DMS 273 (cell line): ENCODE data around the gene PPP1R15B.
"Not testable (repeated sequence)": the region's sequence is repeated elsewhere in the genome, so short reads cannot be mapped to it uniquely, and the experiment has no call there.

Source experiments
- DNase-seq: peaks from one replicate; lab custom pipeline; 2025; ENCODE audit not compliant: unreplicated experiment; lab: John Stamatoyannopoulos, UW

Gene PPP1R15B

DNA sequence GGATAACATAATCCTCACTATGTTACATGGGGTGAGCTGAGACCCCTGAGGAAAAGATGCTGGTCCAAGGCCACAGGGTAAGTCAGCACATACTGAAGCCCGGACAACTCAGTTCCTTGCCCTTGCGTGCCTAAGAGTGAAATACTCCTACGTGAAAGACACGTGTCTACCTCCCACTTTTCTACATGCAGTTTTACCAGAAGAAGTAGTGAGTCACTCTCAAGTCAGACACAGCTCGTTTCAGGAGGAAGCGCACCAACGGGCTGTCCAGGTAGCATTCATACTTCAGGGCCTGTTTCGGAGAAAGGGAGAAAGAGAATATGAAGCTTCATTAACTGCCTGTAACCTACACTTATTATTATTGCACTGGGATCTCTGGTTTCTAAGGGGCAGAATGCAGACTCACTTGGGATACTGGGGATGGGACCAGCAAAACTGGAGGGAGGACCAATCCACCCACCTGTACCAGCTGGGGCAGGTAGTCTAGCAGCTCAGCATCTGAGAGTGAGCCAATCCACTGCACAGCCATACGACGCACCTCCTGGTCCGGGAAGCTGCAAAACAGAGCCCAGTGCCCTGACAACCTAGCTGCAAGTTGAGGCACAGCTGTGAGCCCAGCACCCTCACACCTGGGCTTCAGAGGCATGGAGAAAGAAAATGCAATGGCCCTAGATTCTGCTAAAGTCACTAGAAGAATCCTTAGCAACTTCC lies 32.4 kb upstream of the PPP1R15B start:
- no peak for DNase-seq

DNA sequence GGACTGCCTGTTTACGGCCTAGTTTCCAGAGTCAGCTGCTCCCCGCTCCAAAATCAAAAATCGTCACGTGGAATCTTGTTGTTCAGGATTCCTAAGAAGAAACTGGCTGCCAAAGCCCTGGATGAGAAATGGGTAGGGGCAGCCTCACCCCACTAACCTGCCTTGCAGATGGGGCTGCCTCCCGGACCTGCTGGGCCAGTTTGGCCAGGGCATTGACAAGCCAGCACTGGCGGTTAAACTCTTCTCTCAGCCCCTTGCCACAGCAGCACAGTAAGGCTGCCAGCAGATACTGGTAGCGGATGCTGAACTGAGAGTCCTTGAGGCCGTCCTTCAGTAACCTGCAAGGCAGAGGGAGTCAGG lies 31.6 kb upstream of the PPP1R15B start:
- DNase-seq = peak; percentile 45

DNA sequence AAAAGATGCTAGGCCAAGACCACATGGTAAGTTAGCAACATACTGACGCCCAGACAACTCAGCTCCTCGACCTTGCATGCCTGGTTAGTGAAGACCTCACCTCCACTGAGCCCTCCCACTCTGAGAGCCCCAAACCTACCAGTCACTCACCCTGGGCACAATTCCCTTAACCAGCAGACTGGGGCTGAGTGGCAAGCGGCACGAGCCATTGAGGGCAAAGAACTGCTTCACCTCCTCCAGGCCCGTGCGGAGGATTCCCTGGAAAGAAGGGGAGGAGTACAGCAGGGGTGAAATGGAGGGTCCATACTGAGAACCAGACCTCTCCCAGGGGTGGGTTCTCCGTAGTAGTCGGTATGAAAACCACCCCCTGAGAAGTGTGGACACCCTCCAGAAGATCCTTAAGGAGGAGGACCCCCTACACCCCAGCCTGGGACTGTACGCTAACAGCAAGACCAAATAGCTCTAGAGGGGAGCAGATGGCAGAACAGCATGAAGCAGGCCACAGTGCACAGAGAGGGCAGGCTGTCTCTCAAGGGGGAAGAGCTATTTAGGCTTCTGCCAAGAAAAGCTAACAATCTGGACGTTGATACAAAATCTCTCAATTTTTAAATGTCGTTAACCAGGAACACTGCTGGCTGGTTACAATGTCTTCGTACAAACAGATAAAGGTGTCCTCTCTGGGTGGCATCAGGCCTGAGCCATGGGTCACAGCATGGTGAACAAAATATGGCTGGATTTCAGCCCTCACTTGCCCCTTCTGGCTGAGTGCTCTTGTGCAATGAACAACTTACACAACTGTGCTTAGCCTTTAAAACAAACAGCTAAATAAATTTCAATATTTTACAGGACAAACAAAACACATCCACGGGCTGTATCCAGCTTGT lies 31.0 kb upstream of the PPP1R15B start:
- DNase-seq = peak; percentile 93

DNA sequence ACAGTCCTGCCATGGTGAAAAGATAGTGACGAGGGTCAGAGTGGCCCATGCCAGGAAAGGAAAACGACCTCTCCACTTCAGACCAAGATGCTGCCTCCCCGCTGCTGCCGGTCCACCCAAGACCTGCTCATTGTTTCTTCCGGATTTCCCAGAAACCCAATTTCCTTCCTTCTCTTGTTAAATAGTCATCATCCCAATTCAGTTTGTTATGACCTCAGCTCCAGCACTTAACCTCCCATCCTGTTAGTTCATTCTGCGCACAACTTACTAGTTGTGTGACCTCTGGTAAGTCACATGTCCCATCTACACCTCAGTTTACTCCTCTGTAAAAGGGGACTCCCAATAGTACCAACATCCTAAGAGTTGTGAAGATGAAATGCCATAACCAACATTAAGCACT lies 29.9 kb upstream of the PPP1R15B start:
- DNase-seq = no peak

DNA sequence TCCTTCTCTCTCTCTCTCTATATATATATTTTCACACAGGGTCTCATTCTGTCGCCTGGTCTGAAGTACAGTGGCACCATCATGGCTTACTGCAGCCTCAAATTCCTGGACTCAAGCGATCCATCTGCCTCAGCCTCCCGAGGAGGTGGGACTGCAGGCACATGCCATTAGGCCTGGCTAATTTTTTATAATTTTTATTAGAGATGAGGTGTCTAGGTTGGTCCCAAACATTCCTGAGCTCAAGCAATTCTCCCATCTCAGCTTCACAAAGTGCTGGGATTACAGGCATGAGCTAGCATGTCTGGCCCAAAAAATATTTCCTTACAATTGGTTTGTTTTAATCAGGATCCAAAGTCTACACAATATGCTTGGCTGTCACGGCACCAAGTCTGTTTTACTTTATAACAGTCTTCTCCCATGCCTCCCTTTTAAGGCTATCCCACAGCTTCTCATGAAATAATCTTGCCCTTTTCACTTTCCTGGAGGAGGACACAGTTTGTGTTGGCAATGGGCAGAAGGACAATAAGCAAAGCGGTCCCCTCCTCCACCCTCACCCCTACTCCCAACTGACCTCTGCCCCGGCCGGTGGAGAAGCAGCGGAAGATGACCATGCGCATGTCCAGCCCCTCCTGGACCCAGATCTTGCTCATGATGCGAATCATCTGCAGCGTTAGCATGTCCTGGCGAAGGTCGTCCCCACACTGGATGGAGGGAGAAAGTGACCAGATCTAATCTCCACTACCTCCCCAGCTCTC lies 28.2 kb upstream of the PPP1R15B start:
- no peak for DNase-seq

DNA sequence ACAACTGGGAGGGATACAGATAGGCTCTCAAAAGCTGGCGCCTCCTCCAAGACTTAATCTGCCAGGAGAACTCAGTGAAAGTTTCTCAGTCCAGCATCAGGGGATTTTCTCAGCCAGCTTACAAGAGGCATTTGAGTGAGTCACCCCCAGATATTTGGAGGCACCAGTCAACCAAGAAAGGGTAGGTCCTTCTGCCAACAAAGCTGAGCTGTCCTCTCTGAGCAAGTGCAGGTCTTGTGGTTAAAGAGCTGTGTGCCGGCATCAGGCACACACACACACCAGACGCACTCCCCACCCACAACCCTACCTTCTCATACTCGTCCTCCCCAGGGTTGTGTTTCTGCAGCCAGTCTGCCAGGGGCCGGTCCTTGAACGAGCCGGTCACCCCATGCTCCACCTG lies 27.0 kb upstream of the PPP1R15B start:
- no peak for DNase-seq

DNA sequence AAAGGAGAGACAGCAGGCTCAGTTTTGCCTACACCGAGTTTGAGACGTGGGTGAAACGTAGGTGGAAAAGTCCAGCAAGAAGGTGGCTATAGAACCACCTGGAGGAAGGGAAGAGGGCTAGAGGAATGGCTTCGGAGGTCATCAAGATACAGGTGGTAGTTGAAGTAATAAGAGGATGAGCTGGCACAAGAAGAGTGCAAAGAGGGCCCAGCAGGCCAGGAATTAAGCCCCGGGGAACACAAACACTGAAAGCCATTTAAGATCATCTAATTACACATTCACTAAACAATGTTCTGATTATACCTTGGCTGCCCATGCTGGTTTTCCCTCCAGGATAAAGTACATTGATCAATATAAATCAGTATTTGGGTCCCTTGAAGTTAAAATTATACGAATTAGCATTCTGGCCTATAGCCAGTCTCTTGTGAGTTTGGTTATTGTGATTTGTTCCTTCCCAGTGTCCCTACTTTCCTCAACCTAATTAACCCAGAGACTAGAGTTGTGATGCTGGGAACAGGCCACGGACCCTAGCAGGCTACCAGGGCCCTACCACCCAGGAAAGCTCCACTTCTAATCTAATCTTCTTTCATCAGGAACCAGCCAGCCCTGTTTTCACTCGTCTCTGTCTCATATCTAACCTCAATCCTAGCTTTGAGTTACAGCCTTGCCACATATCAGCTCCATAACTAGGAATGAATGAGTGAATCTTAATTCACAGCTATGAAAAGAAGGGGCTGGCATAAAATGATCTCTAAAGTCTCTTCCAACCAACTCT lies 26.4 kb upstream of the PPP1R15B start:
- DNase-seq = no peak

DNA sequence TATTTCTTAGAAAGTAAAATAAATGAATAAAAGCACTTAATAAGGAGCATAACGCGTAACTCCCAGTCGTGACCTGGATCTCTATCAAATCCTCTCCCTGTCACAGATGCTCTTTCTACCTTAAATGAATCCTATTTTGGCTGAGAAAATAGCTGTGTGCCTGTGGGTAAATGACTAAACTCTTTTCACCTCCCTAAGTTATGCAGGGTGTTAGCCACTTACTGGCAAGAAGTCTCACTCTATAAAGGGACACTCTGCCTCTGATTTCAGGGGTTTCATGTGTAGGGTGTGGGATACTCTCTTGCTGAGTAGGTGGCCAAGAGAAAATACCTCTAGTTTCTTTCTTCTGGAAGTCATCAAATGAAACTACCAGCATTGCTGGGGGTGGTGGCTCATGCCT lies 24.3 kb upstream of the PPP1R15B start:
- DNase-seq = no peak

DNA sequence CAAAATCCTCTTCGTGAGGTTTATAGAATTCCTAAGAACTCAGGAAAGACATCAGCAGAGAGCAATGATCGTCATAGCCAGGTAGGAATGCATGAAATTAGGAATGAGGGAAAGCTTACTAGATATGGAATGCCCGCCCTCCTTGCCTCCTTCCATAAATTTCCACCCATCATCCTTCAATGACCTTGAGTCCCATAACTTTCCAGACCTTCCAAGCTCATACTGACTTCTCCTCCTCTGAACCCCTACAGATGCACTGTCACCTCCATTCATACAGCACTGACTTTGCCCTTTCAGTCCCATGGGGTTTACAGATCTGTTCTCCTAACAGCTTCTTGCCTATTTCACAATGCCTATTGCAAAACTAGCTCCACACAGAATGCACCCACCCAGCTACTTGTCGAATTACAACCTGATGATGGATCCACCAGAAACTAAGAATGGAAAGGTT lies 23.8 kb upstream of the PPP1R15B start:
- DNase-seq = no peak

DNA sequence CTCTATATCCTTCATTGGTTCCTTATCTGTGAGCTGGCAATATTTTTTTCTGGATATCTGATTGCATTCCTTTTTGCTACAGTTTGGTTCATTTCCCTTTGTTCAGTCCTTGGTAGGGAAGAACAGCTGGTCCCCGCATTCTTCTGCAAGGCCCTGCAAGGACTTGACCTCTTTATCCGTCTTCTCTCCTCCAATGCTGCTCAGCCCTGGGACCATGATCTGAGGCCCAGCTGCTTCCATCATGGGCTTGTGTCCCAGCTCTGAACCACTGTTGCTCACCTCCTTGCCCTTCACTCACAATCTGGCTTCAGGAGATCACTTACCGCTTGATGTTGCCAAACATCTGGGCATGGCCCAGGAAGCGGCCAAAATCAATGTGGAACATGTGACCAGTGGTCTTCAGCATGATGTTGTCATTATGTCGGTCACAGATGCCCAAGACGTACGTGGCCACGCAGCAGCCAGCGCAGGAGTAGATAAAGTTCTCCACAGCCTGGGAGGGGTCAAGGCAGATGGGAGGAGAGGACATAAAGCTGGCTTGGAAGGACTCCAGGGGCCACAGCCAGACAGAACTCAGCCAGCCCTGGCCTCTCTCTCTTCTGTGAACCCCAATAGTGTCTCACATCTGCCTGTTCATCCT lies 22.6 kb upstream of the PPP1R15B start:
- no peak for DNase-seq

DNA sequence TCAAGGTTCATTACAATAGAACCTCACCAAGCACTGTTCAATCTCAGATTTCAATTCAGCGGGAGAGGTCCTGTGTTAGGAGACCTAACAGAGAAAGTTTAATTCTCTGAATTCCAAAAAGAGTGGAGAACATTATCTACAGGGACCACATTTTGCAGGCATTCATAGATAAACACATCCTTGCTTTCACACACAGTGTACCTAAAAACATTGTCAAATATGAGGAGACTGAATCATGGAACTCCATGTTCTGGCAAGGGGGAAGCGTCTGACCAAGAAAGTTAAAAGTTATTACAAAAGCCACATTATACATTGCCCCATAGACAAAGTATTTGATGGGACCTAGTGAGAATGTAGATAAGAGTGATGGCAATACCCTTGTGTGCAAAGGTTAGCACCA lies 21.1 kb upstream of the PPP1R15B start:
- DNase-seq = no peak

DNA sequence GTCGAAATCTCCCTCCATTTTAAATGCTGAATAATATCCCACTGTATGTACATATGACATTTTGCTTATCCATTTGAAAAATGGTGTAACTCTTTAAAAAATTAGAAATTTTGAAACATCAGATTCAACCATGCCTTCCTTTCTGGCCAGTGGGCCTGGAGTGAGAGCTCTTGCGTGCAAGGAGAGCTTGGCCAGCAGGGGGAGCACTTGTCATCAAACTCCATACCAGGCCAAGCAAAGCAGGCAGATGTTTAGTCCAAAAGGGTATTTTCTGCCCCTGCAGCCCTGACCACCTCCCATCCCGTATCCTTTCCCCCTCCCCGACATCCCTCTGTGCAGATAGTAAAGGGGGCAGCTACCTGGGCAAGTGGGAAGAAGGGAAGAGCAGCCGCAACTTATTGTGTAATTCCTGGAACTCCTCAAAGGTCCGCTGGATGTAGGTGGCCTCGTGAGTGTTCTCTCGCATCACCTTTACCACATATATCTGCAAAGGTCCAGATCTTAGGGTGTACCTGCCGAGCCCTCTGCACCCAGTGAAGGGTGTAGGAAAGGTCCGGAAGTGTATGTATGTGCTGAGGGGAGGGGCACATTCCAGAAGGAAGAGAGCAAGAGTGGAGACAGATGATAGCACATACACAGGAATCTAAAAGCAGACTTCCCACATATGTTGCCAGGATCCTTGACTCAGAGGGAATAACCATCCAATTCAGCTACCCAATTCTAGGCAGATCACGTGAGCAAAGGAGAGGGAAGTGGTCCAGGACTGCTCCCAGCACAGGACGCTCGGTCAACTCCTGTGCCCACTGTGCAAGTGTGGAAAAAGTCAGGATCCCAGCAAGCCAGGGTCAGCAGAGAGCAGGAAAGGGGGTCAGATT lies 19.9 kb upstream of the PPP1R15B start:
- DNase-seq = peak; percentile 85

DNA sequence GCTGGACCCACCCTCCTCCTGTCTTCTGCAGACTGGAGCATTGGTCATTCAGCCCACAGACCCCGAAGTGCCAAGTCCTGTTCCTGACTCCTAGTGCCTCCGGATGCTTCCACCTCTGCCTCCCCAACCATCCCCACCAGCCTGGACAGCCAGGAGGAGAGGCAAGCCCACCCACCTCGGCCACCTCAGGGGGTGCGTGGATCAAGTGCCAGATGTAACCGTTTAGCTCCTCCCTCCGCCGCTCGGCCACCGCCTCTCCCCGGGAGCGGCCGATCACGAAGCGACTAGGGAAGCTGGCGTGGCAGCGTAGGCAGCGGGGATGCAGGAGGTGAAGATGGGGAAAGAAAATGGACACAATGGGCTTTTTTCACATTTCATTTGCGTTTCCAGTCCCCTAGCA lies 18.1 kb upstream of the PPP1R15B start:
- DNase-seq = no peak

DNA sequence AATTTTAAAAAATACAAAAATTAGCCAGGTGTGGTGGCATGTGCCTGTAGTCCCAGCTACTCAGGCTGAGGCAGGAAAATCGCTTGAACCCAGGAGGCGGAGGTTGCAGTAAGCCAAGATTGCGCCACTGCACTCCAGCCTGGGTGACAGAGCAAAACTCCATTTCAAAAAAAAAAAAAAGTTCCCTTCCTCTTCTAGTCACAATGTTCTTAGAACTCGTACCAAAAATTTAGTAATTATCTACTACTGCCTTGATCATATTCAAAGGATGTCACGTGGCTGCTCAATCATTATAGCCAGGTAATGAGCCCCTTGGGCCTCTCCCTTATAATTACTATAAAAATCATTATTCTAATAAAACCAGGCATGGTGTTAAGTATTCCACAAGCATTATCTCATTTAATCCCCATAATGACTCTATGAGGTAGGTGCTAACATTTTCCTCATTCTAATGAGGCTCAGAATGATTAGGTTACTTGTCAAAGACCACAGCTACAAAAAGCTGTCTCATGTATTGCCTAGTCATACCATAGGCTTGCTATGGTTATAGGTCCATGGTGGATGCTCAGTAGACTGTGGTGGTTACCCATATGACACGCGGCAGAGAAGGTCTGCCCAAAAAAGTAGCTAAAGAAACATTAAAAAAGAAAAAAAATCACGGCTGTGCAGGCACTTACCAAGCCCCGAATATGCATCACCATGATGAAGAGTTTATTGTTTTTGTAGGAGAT lies 15.5 kb upstream of the PPP1R15B start:
- no peak for DNase-seq

DNA sequence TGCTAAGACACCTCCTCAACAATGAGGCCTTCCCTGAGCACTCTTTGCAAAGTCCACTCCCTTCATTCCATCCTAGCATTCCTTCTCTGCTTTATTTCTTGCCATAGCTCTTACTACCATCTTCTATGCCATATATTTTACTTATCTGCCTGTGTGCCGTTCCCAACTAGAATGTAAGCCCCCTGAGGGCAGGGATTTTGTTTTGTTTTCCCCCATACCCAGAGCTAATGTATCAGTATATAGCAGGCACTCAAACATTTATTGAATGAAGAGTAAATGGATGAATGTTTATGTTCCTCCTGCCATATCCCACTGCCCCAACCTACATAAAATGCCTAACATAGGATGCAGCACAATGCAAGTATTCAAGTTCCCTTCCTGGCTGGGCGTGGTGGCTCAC lies 14.9 kb upstream of the PPP1R15B start:
- DNase-seq = no peak

DNA sequence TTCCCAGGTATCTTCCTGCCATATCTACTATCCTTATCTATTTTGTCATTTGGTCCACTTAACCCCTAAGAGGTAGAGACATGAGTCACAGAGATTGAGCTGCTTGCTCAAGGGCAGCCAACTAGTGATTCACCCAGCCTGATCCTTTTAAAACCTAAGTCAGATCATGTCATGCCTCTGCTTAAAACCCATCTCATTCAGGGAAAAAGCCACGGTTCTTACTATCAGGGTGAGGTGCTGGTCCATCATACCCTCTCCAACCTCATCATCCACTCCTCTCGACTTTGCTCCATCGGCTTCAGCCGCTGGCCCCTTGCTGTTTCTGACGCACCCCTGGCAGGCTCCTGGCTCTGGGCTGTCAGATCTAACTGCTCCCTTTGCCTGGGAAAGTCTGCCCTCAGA lies 14.4 kb upstream of the PPP1R15B start:
- DNase-seq = peak; percentile 48

DNA sequence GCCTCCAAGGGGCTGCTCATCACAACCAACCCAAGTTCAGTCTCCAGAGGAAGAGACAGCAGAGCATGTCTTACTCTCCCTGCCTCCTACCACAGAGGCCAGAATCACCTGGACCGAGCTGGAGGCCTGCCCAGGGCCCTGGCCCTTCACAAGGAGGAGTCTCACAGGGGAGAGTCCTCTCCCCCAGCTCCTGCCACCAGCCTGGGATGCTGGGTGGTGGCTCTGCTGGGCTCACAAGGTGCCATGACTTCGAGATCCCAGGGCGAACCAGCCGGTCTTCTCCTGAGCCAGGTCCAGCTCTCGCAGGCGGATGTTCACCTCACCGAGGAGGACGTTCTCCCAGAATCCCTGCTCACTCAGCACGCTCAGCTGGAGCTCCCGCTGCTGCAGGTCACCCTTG lies 13.0 kb upstream of the PPP1R15B start:
- DNase-seq = no peak

DNA sequence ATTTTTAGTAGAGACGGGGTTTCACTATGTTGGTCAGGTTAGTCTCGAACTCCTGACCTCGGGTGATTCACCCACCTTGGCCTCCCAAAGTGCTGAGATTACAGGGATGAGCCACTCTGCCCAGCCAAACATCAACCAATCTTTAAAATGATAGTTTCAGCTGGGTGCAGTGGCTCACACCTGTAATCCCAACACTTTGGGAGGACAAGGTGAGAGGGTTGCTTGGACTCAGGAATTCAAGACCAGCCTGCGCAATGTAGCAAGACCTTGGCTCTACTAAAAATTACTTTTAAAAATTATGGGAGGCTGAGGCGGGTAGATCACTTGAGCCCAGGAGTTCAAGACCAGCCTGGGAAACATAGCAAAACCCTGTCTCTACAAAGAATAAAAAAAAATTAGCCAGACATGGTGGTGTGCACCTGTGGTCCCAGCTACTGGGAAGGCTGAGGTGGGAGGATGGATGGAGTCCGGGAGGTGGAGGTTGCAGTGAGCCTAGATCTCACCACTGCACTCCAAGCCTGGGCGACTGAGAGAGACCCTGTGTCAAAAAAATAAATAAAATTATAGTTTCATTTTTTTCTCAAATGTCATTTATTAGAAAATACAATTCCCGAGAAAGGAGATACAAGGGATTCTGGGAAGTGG lies 10.6 kb upstream of the PPP1R15B start:
- DNase-seq = not testable (repeated sequence)
